Trophoblast cell (in vitro differentiated cells and primary cell): Measurements from ENCODE around the gene ZNF341.

ENCODE experiments used
- DNase-seq, 2 donors: peaks; one replicate each; pipeline ENCODE4 v3.0.0-alpha.2; 2016
- H2AFZ ChIP-seq: 2 replicates; pipeline ENCODE4 v1.6.1; 2013; ENCODE audit warnings: low read length, moderate library complexity, mild to moderate bottlenecking; ENCODE audit not compliant: insufficient read depth, poor library complexity
- H2AK5ac ChIP-seq: 2 replicates; pipeline ENCODE4 v1.6.1; 2013; ENCODE audit warnings: mild to moderate bottlenecking, low read length
- H2BK120ac ChIP-seq: 2 replicates; pipeline ENCODE4 v1.6.1; 2013; ENCODE audit warnings: low read length, mild to moderate bottlenecking, moderate library complexity; ENCODE audit not compliant: insufficient read depth, poor library complexity
- H2BK12ac ChIP-seq: 2 replicates; pipeline ENCODE4 v1.6.1; 2013; ENCODE audit warnings: mild to moderate bottlenecking, low read length, moderate library complexity
- H2BK5ac ChIP-seq: 2 replicates; pipeline ENCODE4 v1.6.1; 2013; ENCODE audit warnings: low read length, low read depth, moderate library complexity, mild to moderate bottlenecking; ENCODE audit not compliant: poor library complexity
- H3K14ac ChIP-seq: 2 replicates; pipeline ENCODE4 v1.6.1; 2013; ENCODE audit warnings: mild to moderate bottlenecking, low read length
- H3K18ac ChIP-seq: 2 replicates; pipeline ENCODE4 v1.6.1; 2013; ENCODE audit warnings: mild to moderate bottlenecking, low read length
- H3K23ac ChIP-seq: 2 replicates; pipeline ENCODE4 v1.6.1; 2013; ENCODE audit warnings: low read length
- H3K27ac ChIP-seq: 2 replicates; pipeline ENCODE4 v1.5.1; 2013; ENCODE audit warnings: low read depth, mild to moderate bottlenecking, inconsistent platforms, low read length, moderate library complexity
- H3K27me3 ChIP-seq: 2 replicates; pipeline ENCODE4 v1.6.1; 2013; ENCODE audit warnings: inconsistent platforms, mild to moderate bottlenecking, low read length, moderate library complexity; ENCODE audit not compliant: insufficient read depth
- H3K36me3 ChIP-seq, 2 experiments: 1 replicate in 1 of 2; 2 replicates in 1 of 2; pipeline ENCODE4 v1.6.1; 2013; ENCODE audit warnings: low read length in 2 of 2, mild to moderate bottlenecking in 2 of 2, moderate library complexity in 1 of 2; ENCODE audit not compliant: insufficient read depth in 2 of 2, control insufficient read depth in 1 of 2
- H3K4ac ChIP-seq: 2 replicates; pipeline ENCODE4 v1.6.1; 2013; ENCODE audit warnings: low read depth, mild to moderate bottlenecking, low read length, moderate library complexity
- H3K4me1 ChIP-seq, 2 experiments: 1 replicate in 1 of 2; 2 replicates in 1 of 2; pipeline ENCODE4 v1.6.1; 2013; ENCODE audit warnings: low read length in 2 of 2, mild to moderate bottlenecking in 2 of 2, moderate library complexity in 1 of 2; ENCODE audit not compliant: insufficient read depth in 2 of 2, control insufficient read depth in 1 of 2
- H3K4me2 ChIP-seq: 2 replicates; pipeline ENCODE4 v1.6.1; 2013; ENCODE audit warnings: inconsistent platforms, mild to moderate bottlenecking, low read length, moderate library complexity
- H3K4me3 ChIP-seq: 2 replicates; pipeline ENCODE4 v1.5.1; 2013; ENCODE audit warnings: mild to moderate bottlenecking, low read depth, low read length, inconsistent platforms
- H3K79me1 ChIP-seq: one replicate; pipeline ENCODE4 v1.6.1; 2013; ENCODE audit warnings: low read length
- H3K79me2 ChIP-seq: 2 replicates; pipeline ENCODE4 v1.6.1; 2013; ENCODE audit warnings: low read length, mild to moderate bottlenecking; ENCODE audit not compliant: control insufficient read depth, insufficient read depth, poor library complexity
- H3K9ac ChIP-seq: 2 replicates; pipeline ENCODE4 v1.6.1; 2013; ENCODE audit warnings: mild to moderate bottlenecking, low read length
- H3K9me3 ChIP-seq: 2 replicates; pipeline ENCODE4 v1.6.1; 2013; ENCODE audit warnings: low read depth, mild to moderate bottlenecking, control low read depth, inconsistent platforms, low read length; ENCODE audit not compliant: insufficient read depth
- H4K12ac ChIP-seq: 2 replicates; pipeline ENCODE4 v1.6.1; 2013; ENCODE audit warnings: low read depth, mild to moderate bottlenecking, low read length, moderate library complexity
- H4K8ac ChIP-seq: 2 replicates; pipeline ENCODE4 v1.6.1; 2013; ENCODE audit warnings: low read depth, mild to moderate bottlenecking, low read length, moderate library complexity
- H4K91ac ChIP-seq: one replicate; pipeline ENCODE4 v1.6.1; 2013; ENCODE audit warnings: low read depth, mild to moderate bottlenecking, low read length, moderate library complexity
- WGBS: extraction: QIAGEN DNeasy Blood & Tissue Kit; methylation state at CpG from one replicate; pipeline ENCODE4 v1.1.7; 2013; ENCODE audit warnings: missing lambda C conversion rate; ENCODE audit not compliant: insufficient read length, insufficient coverage; ENCODE audit errors: extremely low coverage; 5-methylcytosine and 5-hydroxymethylcytosine counted together

Gene ZNF341

GRCh38 chr20:33796263-33796906, 64.6 kb downstream of the ZNF341 start:
- Histone ChIP-seq H3K27ac (no peak overlapping the region), H3K9me3 (no peaks in the 10 kb centered on the region), H3K36me3 (no peaks in the 10 kb centered on the region), H2AFZ (no peak overlapping the region), H4K91ac (no peak overlapping the region), H3K18ac (no peak overlapping the region), H3K4me1 (peaks cover 12% of the 10 kb centered on the region in 2 experiments), H3K9ac (no peak overlapping the region), H2BK5ac (no peak overlapping the region), H3K79me1 (peaks cover 5% of the 10 kb centered on the region), H3K4me2 (no peak overlapping the region), H2AK5ac (no peak overlapping the region), H3K23ac (no peak overlapping the region), H4K8ac (no peak overlapping the region), H2BK12ac (no peak overlapping the region), H3K4ac (no peak overlapping the region), H4K12ac (no peak overlapping the region), H3K27me3 (no peaks in the 10 kb centered on the region), H3K14ac (no peak overlapping the region), H3K79me2 (no peaks in the 10 kb centered on the region), H3K4me3 (no peak overlapping the region), H2BK120ac (no peak overlapping the region)
- peak; percentile 76 to 87 for DNase-seq
- 100% methylated on average over 2 of the region's 9 CpGs for WGBS

GRCh38 chr20:33796907-33797544, 65.2 kb downstream of the ZNF341 start:
- Histone ChIP-seq H3K14ac (no peak overlapping the region), H3K4me2 (no peak overlapping the region), H2AFZ (no peak overlapping the region), H2BK120ac (no peak overlapping the region), H2BK12ac (no peak overlapping the region), H3K36me3 (no peaks in the 10 kb centered on the region), H4K91ac (no peak overlapping the region), H4K12ac (no peak overlapping the region), H3K9me3 (no peaks in the 10 kb centered on the region), H3K23ac (no peak overlapping the region), H3K9ac (no peak overlapping the region), H3K79me2 (no peaks in the 10 kb centered on the region), H3K4me3 (no peak overlapping the region), H4K8ac (no peak overlapping the region), H3K27ac (no peak overlapping the region), H3K4me1 (peaks cover 12% of the 10 kb centered on the region in 2 experiments), H2AK5ac (no peak overlapping the region), H3K18ac (no peak overlapping the region), H3K79me1 (peaks cover 5% of the 10 kb centered on the region), H3K4ac (no peak overlapping the region), H3K27me3 (no peaks in the 10 kb centered on the region), H2BK5ac (no peak overlapping the region)
- DNase-seq, result peak in 1 of 2 donors; percentile 56
- 100% methylated on average over 1 of the region's 5 CpGs for WGBS

GRCh38 chr20:33798444-33798843, 66.6 kb downstream of the ZNF341 start:
- Histone ChIP-seq H4K8ac (no peak overlapping the region), H2AFZ (no peak overlapping the region), H3K14ac (no peak overlapping the region), H3K23ac (no peak overlapping the region), H3K79me1 (peaks cover 3% of the 10 kb centered on the region), H2BK12ac (no peak overlapping the region), H4K12ac (no peak overlapping the region), H4K91ac (no peak overlapping the region), H2AK5ac (no peak overlapping the region), H3K4me3 (no peak overlapping the region), H3K27me3 (no peaks in the 10 kb centered on the region), H3K4me2 (no peak overlapping the region), H3K4me1 (peaks cover 8% of the 10 kb centered on the region in 2 experiments), H2BK120ac (no peak overlapping the region), H3K36me3 (no peaks in the 10 kb centered on the region), H3K18ac (no peak overlapping the region), H3K79me2 (no peaks in the 10 kb centered on the region), H3K9me3 (no peaks in the 10 kb centered on the region), H3K27ac (no peak overlapping the region), H2BK5ac (no peak overlapping the region), H3K9ac (no peak overlapping the region), H3K4ac (no peak overlapping the region)
- DNase-seq, result no peak
- no CpG with 5 or more reads among the region's 4 CpGs for WGBS

GRCh38 chr20:33803921-33804337, 72.1 kb downstream of the ZNF341 start:
- Histone ChIP-seq H3K9ac (no peak overlapping the region), H3K9me3 (peaks cover 1% of the 10 kb centered on the region), H4K91ac (no peak overlapping the region), H2AK5ac (no peak overlapping the region), H3K4me3 (no peak overlapping the region), H3K27ac (no peak overlapping the region), H4K12ac (no peak overlapping the region), H2AFZ (no peak overlapping the region), H4K8ac (no peak overlapping the region), H3K79me2 (no peaks in the 10 kb centered on the region), H2BK5ac (no peak overlapping the region), H3K79me1 (no peaks in the 10 kb centered on the region), H3K4ac (no peak overlapping the region), H2BK12ac (no peak overlapping the region), H3K14ac (no peak overlapping the region), H2BK120ac (no peak overlapping the region), H3K36me3 (no peaks in the 10 kb centered on the region), H3K23ac (no peak overlapping the region), H3K27me3 (no peaks in the 10 kb centered on the region), H3K4me2 (no peak overlapping the region), H3K18ac (no peak overlapping the region), H3K4me1 (no peaks in the 10 kb centered on the region)
- DNase-seq, result peak in 1 of 2 donors; percentile 20
- WGBS, result no CpG with 5 or more reads among the region's 2 CpGs
